Measurements from ENCODE around the gene LRRC37A.
"Not testable (repeated sequence)": the region's sequence is repeated elsewhere in the genome, so short reads cannot be mapped to it uniquely, and the experiment has no call there.

LRRC37A gene

DNA sequence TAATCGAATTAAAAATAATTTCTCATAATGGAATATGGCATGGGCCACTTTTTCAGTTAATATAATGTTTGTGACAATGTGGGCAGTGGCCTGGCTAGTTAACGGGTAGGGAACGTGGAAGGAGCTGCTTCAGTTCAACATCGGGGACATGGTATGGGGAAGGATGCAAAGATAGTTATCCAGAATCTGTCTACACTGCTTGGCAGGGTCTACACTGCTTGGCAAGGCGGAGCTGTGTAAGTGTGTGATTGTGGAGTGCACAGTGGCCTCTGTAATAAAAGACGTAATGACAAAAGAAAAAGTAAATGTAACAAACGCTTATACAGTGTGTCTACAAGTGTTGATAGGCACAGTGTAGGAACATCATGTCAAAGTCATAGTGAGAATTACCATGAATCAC lies 7.3 kb upstream of the LRRC37A start:
- not testable (repeated sequence) for DNase-seq (ENCODE audit: low spot score)

DNA sequence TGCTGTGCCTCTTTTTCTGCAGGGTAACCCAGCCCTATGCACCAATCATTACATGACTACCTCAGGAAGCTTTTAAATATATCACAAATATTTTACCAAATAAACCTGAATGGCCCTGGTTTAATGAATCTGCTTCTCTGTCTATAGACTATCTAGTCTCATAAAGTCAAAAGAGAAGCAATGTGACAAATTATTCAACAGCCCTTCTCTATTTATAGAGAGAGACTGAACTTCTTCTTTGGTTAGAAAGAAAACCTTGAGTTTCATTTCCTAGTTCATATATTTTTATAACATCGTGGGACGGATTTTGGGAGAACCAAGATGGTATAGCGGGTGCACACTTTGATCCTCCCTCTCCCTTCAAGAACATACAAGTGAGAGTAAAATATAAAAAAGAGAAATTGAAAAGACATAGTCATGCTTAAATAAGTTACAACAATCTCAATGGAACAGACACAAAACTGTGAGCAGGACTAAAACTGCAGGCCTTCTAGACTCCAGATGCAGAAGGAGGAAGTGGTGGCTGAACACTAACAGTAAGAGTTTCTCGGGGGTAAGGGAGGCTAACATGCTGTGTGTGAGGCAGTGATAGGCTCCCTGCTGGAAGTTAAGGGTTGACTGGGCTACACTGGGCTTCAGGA lies 3.9 kb upstream of the LRRC37A start:
- DNase-seq (ENCODE audit: low spot score), result peak; percentile 60

DNA sequence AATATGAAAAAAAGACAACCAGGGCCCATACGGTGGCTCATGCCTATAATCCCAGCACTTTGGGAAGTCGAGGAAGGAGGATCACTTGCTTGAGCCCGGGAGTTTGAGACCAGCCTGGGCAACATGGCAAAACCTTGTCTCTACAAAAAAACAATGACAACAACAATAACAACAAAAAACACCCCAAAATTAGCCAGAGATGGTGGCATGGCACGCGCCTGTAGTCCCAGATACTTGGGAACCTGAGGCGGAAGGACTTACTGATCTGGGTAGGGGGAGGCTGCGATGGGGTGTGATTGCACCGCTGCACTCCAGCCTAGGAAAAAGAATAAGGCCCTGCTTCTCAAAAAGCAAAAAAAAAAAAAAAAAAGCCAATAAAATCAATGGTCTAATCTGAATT lies 3.3 kb upstream of the LRRC37A start:
- not testable (repeated sequence) for DNase-seq (ENCODE audit: low spot score)

DNA sequence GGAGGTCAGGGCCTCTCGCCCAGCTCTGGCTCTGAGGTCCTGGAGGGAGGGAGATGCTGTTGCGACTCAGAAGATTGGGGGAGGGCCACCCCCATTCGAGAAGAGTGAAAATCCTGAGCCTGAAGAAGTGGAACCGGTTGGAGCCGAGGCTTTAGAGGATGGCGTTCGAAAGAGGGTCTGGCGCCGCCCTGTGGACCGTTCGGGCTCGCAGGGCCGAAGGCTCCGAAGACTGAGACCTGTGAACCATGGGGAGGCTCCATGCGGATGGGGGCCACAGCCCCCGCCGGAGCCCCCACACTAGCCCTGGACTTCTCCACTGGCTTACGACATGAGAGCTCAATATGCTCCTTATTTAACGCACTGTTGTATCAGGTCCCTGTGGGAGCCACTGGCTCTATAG lies 46.3 kb downstream of the LRRC37A start:
- not testable (repeated sequence) for DNase-seq (ENCODE audit: low spot score)

DNA sequence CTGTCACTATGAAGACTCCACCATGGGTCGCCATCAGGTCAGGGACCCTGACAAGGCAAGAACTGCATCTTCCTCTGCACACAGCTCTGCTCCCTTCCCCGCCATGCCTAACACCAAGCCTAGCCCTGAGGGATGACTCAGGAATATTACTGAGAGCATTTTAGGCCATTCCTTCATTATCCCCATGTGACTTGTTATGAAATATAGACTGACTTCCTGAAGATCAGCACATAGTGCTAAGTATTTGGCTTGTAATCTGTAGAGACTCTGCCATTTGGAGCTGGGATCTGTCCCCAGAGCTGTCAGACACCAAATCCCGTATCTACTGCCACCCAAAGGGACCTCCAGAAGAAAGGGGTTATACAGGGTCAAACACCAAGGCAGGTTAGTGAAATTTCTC lies 47.2 kb downstream of the LRRC37A start:
- not testable (repeated sequence) for DNase-seq (ENCODE audit: low spot score)

DNA sequence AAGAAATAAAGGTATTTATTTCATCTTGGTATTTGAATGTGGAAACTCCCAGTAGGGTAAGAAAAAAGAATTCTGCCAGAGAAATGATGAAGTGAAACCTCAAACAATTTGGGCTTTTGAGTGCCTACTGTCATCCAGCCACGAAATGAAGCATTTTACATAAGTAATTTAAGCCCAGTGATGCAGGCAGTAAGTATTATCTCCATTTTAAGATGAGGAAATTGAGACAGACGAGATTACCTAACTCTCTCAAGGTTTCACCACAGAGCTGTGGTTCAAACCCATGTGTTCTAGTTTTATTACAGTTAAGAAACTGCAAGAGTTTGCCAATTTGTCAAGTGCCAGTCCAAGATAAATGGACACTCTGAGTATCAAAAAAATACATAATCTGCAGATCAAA lies 53.4 kb downstream of the LRRC37A start:
- DNase-seq (ENCODE audit: low spot score), result not testable (repeated sequence)

DNA sequence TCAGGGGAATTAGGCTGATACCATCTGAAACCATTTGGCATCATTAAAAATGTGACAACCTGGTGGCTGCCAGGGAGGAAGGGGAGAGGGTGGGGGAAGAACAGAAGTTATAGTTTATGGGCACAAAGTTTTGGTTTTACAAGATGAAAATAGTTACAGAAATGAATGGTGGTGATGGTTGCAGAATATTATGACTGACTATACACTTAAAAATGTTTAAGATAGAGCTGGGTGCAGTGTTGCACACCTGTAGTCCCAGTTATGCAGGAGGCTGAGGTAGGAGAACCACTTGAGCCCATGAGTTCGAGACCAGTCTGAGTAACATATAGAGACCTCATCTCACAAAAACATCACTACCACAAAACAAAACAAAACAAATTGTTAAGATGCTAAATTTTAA lies 54.1 kb downstream of the LRRC37A start:
- DNase-seq (ENCODE audit: low spot score), result not testable (repeated sequence)

DNA sequence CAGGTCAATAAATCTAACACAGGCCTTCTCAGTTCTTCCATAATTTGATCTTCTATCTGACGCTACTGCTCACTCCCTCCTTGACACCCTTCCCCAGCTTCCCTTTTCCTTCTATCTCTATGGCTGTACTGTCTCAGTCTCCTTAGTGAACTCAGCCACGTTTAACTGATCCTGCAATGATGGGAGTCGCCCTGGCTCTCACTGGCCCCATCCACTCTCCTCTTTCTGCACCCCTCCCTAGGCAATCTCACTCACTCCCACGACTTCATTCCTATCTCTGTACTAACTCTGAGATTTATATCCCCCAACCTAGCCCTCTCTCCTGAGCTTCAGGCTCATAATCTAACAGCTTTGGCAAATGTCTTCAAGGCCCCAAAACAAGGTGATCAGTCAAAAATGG lies 58.9 kb downstream of the LRRC37A start:
- not testable (repeated sequence) for DNase-seq (ENCODE audit: low spot score)

DNA sequence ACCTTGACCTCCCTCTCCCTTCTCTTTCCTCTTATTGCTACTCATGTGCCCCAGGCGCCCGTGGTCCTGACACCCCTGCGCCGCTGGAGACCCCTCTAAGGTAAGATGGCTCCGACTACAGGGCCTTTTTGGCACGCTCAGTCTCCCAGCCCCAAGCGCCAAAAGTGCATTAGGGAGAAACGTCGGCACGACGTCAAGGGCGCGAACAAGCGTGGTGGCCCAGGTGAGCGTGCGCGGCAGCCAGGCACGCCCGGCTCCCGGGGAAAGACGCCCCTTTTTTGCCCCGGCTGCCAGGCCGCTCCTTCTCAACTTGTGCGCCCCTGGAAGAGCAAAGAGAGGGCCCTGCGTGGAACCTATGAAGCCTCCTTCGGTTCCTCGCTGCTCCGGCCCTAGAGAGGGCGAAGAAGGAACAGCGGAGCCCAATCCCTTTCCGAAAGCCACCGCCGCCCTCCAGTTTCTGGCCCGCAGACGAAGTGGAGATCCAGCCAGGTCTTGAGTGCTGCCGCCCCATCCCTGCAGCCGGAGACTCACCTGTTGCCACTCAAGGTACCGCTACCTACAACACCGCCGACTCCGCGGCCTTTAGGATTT lies 66.3 kb downstream of the LRRC37A start:
- DNase-seq (ENCODE audit: low spot score), result not testable (repeated sequence)

DNA sequence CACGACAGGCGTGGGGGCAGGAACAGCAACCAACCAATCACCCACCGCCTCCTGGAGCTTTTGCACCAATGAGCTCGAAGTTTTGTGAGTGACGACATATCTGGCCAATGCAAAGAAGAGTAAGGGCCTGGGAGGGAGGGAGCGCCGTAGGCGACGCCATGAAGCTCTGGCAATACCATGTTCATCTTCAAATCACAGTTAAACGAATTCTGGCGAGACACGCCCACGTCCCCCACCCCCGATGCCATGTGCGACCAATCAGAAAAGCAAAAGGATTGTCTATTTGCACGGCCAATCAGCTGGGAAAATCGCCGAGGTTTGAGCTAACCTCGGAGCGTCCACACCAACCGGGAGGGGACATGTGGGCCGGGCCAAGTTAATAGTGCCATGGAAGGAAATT lies 66.8 kb downstream of the LRRC37A start, which contains the start of gene ARL17B:
Gene ARL17B (minus strand): TSS at position 12 of the 400 bp plus-strand sequence. CDS start 3,369 bp downstream, outside the sequence.
- DNase-seq (ENCODE audit: low spot score), result not testable (repeated sequence)

DNA sequence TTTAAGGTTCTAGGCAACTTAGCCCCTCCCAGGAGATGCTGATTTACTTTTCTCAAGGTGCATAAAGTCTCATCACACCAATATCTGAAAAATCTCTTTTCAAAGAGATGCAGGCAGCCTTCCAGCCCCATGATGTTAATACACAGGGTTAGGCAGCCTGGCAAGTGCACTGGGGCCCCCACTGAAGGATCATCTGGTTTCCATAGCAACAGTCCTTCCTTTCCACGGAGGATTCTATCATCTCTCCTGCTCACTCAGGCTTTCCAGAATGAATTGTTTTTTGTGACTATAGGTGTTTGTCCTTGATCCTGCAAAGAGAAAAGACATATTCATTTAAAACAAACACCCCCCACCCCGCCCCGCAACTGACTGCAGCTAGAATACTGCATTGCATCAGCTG lies 72.6 kb downstream of the LRRC37A start:
- not testable (repeated sequence) for DNase-seq (ENCODE audit: low spot score)

DNA sequence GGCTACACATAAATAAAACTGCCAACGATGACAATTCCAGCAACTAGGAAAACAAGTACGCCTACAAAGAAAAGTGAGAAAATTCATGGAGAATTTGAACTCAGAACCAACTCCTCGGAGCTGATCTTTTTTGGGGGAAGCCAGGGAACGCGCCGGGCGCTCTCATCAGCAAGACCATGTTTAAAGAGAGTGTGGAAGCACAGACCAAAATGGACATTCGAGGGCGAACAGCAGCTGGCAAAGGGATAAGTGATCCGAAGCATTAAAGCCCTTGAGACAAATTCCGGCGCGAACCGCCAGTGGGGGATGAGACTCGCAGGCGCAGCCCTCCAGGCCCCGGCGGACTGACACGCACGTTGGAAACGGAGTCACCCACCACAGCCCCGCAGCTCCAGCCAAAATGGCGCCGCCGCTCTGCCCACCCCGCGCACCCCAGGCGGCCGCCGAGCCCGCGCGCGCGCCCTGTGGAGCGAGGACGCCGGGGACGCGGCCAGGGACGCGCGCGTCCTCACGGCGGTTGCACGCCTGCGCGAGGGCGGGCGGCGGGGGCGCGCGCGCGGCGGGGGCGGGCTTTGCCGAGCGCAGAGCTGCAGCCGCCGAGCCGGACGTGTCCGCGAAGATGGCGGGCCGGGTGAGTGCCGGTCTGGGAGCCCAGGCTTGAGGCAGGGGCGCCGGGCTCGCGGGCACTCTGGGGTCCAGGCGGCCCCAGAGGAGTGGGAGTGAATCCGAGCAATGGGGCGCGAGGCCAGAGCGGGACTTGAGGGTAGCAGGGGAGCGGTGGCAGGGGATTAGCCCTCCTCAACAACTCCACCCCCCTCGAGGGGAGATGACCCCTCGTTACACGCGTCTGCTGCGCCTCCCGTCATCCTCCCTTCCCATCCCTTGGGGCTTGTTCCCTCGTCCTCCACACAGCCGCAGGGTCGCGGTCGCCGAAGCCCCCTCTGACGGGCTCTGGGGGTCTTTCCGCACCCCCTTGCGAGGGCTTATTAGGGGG lies 77.6 kb downstream of the LRRC37A start:
- DNase-seq (ENCODE audit: low spot score), result not testable (repeated sequence)

DNA sequence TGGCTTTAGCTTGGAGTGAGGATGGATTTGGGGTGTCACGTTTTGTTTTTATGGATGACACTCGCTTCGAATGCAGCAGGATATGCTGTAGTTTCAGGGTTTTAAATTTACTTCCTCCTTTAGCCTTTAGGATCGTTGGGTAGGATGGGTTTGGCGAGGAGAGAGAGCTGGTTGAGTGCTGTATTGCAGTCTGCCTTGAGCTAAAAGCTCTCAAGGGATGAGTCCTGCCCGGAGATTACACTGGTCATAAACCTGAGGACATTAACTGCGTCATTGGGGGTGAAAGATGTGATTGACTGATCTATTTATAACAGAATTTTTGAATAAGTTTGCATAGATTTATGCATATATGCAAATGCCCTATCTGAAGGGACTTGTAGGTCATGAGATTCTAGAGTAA lies 78.5 kb downstream of the LRRC37A start:
- DNase-seq (ENCODE audit: low spot score), result not testable (repeated sequence)

DNA sequence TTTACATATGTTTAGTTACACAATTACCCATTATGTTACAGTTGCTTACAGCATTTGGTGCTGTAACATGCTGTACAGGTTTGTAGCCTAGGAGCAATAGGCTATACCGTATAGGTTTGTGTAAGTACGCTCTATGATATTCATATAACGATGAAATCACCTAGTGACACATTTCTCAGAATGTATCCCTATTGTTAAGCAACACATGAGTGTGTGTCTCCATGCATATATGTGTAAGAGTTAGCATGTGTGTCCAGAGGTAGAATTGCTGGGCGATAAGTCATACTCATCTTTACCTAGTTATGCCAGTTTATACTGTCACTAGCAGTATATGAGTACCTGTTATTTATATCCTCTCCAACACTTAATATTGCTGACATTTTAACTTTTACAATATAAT lies 88.2 kb downstream of the LRRC37A start:
- DNase-seq (ENCODE audit: low spot score), result not testable (repeated sequence)

DNA sequence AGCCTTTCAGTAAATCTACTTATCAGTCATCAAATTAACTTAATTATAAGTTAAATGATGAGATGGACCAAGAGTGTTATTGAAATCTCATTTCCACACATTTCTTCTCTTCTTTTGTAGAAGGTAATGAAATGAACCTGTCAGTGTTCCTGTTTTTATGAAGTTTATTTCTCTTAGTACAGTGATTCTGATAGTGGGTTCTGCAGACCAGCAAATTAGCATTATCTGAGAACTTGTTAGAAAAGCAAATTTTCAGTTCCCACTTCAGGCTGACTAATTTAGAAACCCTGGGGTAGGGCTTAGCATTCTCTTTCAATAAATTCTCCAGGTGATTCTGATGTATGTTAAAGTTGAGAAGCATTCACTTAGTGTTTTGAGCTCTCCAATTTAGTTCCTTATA lies 90.6 kb downstream of the LRRC37A start:
- DNase-seq (ENCODE audit: low spot score), result not testable (repeated sequence)

Data from globus pallidus (tissue), 1 donor.